ENCODE results near the gene FBXO2.
A peak's percentile ranks its signal among the peaks of the same experiment; 100 is the strongest.

FBXO2 gene

GRCh38 chr1:11681071-11681771 lies 27.0 kb upstream of the FBXO2 start, which contains the start of gene MAD2L2:
TSS of gene MAD2L2 (minus strand) at chr1:11681148. CDS start at chr1:11680601, 547 bp downstream.
- no peak for TF ChIP-seq CTCF (IDR thresholded peaks at IDR 0.05; ENCODE audit: low read depth, low read length, missing control alignments)
- peak within 1 kb of the TSS; percentile 87 for H3K4me3 ChIP-seq (ENCODE audit: low read depth, low read length)
- DNase-seq (ENCODE audit: low read depth) = peak; percentile 35

- no peak for TF ChIP-seq CTCF (IDR thresholded peaks at IDR 0.05; ENCODE audit: low read depth, low read length, missing control alignments)
- DNase-seq (ENCODE audit: low read depth) = no peak
Measured at GRCh38 chr1:11680270-11681070, 26.2 kb upstream of the FBXO2 start.

GRCh38 chr1:11678442-11678841 lies 24.2 kb upstream of the FBXO2 start:
- no peak for TF ChIP-seq CTCF (IDR thresholded peaks at IDR 0.05; ENCODE audit: low read depth, low read length, missing control alignments)
- no peak for DNase-seq (ENCODE audit: low read depth)
- no peak overlapping the region for H3K4me3 ChIP-seq (ENCODE audit: low read depth, low read length)

More at GRCh38 chr1:11680270-11681070, 26.2 kb upstream of the FBXO2 start:
- H3K4me3 ChIP-seq (ENCODE audit: low read depth, low read length) = peak overlapping the region; percentile 87

DNA sequence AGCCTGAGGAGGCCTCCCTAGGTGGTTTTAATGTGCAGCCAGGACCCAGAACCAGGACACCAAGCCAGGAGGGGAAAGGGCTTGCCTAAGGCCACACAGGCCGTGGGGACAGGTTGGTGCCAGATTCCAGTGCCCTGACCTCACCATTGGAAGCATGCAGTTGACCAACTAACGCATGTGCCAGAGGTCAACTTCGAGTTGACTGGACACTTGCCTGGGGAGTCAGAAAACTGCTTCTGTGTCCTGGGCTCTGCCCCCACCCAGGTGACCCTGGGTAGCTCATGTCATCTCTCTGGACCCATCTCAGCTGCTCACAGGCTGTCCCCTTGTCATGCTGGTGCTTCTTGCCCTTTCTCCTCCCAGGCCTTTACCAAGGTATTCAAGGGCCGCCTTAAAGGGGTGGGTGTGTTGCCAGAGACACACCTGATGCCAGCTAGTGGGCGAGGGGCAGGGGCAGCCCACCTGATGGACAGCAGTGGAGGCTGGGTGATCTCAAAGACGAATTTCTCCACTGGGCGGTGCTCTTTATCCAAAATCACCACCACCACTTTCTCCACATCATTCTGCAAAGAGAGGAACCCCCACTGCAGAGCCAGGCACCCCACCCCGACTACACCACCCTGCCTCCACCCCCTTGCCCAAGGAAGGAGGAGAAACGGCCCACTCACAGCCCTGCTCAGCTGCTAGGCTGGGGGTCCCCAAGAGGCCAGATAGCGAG lies 22.3 kb upstream of the FBXO2 start:
- no peak overlapping the region for H3K4me3 ChIP-seq (ENCODE audit: low read depth, low read length)
- TF ChIP-seq CTCF (IDR thresholded peaks at IDR 0.05; ENCODE audit: low read depth, low read length, missing control alignments) = no peak
- DNase-seq (ENCODE audit: low read depth) = no peak

- no peak for DNase-seq (ENCODE audit: low read depth)
- no peak overlapping the region for H3K4me3 ChIP-seq (ENCODE audit: low read depth, low read length)
- no peak for TF ChIP-seq CTCF (IDR thresholded peaks at IDR 0.05; ENCODE audit: low read depth, low read length, missing control alignments)
Measured at GRCh38 chr1:11675325-11675724, 21.1 kb upstream of the FBXO2 start.

DNA sequence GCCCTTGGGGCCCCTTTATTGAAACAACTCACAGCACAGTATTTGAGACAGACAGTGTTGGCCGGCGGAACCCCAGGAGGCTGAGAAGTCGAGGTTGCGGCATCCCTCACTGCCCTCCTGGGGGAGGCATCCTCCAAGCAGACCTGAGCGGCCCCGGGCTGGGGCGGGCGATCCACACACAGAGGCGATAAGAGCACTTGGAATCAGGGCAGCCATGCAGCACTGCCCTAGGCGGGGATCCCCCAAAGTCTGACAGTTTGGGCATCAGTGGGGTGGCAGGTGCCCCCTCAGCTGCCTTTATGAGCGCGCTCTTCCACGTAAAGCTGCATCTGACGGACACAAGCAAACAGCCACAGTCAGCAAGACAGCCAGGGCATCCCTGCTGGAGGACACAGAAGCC lies 20.3 kb upstream of the FBXO2 start:
- TF ChIP-seq CTCF (IDR thresholded peaks at IDR 0.05; ENCODE audit: low read depth, low read length, missing control alignments) = no peak
- no peak for DNase-seq (ENCODE audit: low read depth)
- no peak overlapping the region for H3K4me3 ChIP-seq (ENCODE audit: low read depth, low read length)
